Spleen (tissue), 7 donors: Measurements from ENCODE around the gene UBE2G1.

Experiments used
- CTCF ChIP-seq, 11 experiments: fragments of 200-600 bp in 7 of 11; fragments of 450-650 bp in 4 of 11; sonication (generic) in 4 of 11; IDR thresholded peaks in 8 of 11; conservative IDR thresholded peaks in 3 of 11; 1 replicate in 7 of 11; 2 replicates in 4 of 11; pipeline versions ENCODE4 v1.4.0 to v1.8.0; 2016 to 2021; ENCODE audit warnings: antibody characterized with exemption in 11 of 11, inconsistent platforms in 4 of 11, mild to moderate bottlenecking in 1 of 11
- POLR2A ChIP-seq, 3 donors: fragments of 450-650 bp; IDR thresholded peaks; one replicate each; pipeline ENCODE4 v1.5.1; 2017; ENCODE audit warnings: antibody characterized with exemption in 3 of 3, mild to moderate bottlenecking in 1 of 3
- POLR2AphosphoS5 ChIP-seq, 3 donors: sonication (generic); formaldehyde crosslinking; IDR thresholded peaks; one replicate each; pipeline ENCODE4 v1.5.1; 2017; ENCODE audit warnings: antibody characterized with exemption in 3 of 3
- donor health status: DM: no; HTN: no; CAD: no; lungs with moderate emphysema.
- donor health status: DM: no; HTN: no; CAD: no.
- donor health status: DM: no; HTN: no; CAD: no.

GRCh38 chr17:4357671-4358070 is 8.8 kb downstream of the UBE2G1 start:
- TF ChIP-seq CTCF (IDR thresholded peaks at IDR 0.05 in 8 of 11, conservative IDR thresholded peaks at IDR 0.05 in 3 of 11) (no peak), POLR2A (IDR thresholded peaks at IDR 0.05) (no peak), POLR2AphosphoS5 (IDR thresholded peaks at IDR 0.05) (no peak)
